WTC11 (cell line): Measurements from ENCODE around the gene HHAT. TPM values are rescaled to one million over a fixed set of nuclear protein-coding genes. Genes with fewer than 3 reads are reported as not detected.

ENCODE experiments used
- ATAC-seq: fragments of 200-7000 bp; cut with Tn5 transposase; 2 replicates; pipeline ENCODE4 v1.10.0; 2021; ENCODE audit warnings: mild to moderate bottlenecking, moderate library complexity
- CTCF ChIA-PET: fragments of 300-600 bp; sonication (Branson Sonifier 250); formaldehyde crosslinking; loops from one replicate; lab custom pipeline; 2021; ENCODE audit warnings: antibody characterized with exemption; lab: Charles Lee
- POLR2A ChIA-PET: fragments of 350-600 bp; sonication (Branson Sonifier 250); formaldehyde crosslinking; loops from one replicate; lab custom pipeline; 2021; ENCODE audit warnings: antibody characterized with exemption; lab: Charles Lee
- DNase-seq: peaks from one replicate; pipeline ENCODE4 v3.0.0; 2021; ENCODE audit warnings: low spot score
- H3K27ac Mint-ChIP-seq: 2 replicates; pipeline ENCODE4 v1.8.0; 2021; ENCODE audit warnings: mixed read lengths
- H3K27me3 Mint-ChIP-seq: 2 replicates; pipeline ENCODE4 v1.8.0; 2021; ENCODE audit warnings: low read depth, mild to moderate bottlenecking, moderate library complexity, mixed read lengths
- H3K36me3 Mint-ChIP-seq: 2 replicates; pipeline ENCODE4 v1.8.0; 2021; ENCODE audit warnings: mixed read lengths
- H3K4me1 Mint-ChIP-seq: 2 replicates; pipeline ENCODE4 v1.8.0; 2022; ENCODE audit warnings: mixed read lengths
- H3K4me3 Mint-ChIP-seq: 2 replicates; pipeline ENCODE4 v1.8.0; 2021; ENCODE audit warnings: mild to moderate bottlenecking, moderate library complexity, mixed read lengths
- H3K9me3 Mint-ChIP-seq: 2 replicates; pipeline ENCODE4 v1.8.0; 2021; ENCODE audit warnings: mixed read lengths
- ESRRA ChIP-seq: sonication (generic); formaldehyde crosslinking; IDR thresholded peaks from 2 replicates; pipeline ENCODE4 v1.8.1; 2022; ENCODE audit warnings: mild to moderate bottlenecking, missing genetic modification reagents, borderline replicate concordance
- GRHL2 ChIP-seq: fragments of 250-450 bp; sonication (Bioruptor Pico); IDR thresholded peaks from 2 replicates; pipeline ENCODE4 v1.8.0; 2022; ENCODE audit warnings: mild to moderate bottlenecking, moderate library complexity; ENCODE audit not compliant: insufficient replicate concordance, severe bottlenecking
- JUN ChIP-seq: sonication (generic); formaldehyde crosslinking; IDR thresholded peaks from 2 replicates; pipeline ENCODE4 v1.8.0; 2023; ENCODE audit warnings: mild to moderate bottlenecking, missing genetic modification reagents
- OVOL2 ChIP-seq: fragments of 250-450 bp; sonication (Bioruptor Pico); IDR thresholded peaks from 2 replicates; pipeline ENCODE4 v1.9.0; 2021; ENCODE audit warnings: mild to moderate bottlenecking, borderline replicate concordance
- TP53 ChIP-seq: sonication (generic); formaldehyde crosslinking; IDR thresholded peaks from 2 replicates; pipeline ENCODE4 v1.8.1; 2023; ENCODE audit warnings: mild to moderate bottlenecking, missing genetic modification reagents
- ZNF232 ChIP-seq: sonication (generic); formaldehyde crosslinking; IDR thresholded peaks from 2 replicates; pipeline ENCODE4 v1.8.0; 2022; ENCODE audit warnings: mild to moderate bottlenecking, missing genetic modification reagents
- ZNF317 ChIP-seq: sonication (generic); formaldehyde crosslinking; IDR thresholded peaks from 2 replicates; pipeline ENCODE4 v1.8.1; 2023; ENCODE audit warnings: low read depth, mild to moderate bottlenecking, moderate library complexity, missing genetic modification reagents, borderline replicate concordance
- total RNA-seq: library from RNA; stranded (reverse); gene quantifications from 3 replicates; pipeline ENCODE4 v1.2.3, GENCODE V29; 2021
- TF ChIP-seq, protein P1 (sequence below): sonication (generic); formaldehyde crosslinking; IDR thresholded peaks from 2 replicates; pipeline ENCODE4 v1.8.0; 2022; ENCODE audit warnings: mild to moderate bottlenecking, missing genetic modification reagents
- TF ChIP-seq, protein P2 (sequence below): fragments of 250-450 bp; sonication (Bioruptor Pico); conservative IDR thresholded peaks from 2 replicates; pipeline ENCODE4 v1.9.0; 2021; ENCODE audit warnings: mild to moderate bottlenecking
- TF ChIP-seq, protein P3 (sequence below): sonication (generic); formaldehyde crosslinking; IDR thresholded peaks from 2 replicates; pipeline ENCODE4 v1.8.1; 2023; ENCODE audit warnings: mild to moderate bottlenecking, missing genetic modification reagents, borderline replicate concordance
- TF ChIP-seq, protein P4 (sequence below): sonication (generic); formaldehyde crosslinking; conservative IDR thresholded peaks from 2 replicates; pipeline ENCODE4 v1.8.1; 2023; ENCODE audit warnings: mild to moderate bottlenecking, low read depth, missing genetic modification reagents, moderate library complexity

The HHAT gene
- total RNA-seq, 1 experiment from 2014 or later = 0.39 TPM

DNA sequence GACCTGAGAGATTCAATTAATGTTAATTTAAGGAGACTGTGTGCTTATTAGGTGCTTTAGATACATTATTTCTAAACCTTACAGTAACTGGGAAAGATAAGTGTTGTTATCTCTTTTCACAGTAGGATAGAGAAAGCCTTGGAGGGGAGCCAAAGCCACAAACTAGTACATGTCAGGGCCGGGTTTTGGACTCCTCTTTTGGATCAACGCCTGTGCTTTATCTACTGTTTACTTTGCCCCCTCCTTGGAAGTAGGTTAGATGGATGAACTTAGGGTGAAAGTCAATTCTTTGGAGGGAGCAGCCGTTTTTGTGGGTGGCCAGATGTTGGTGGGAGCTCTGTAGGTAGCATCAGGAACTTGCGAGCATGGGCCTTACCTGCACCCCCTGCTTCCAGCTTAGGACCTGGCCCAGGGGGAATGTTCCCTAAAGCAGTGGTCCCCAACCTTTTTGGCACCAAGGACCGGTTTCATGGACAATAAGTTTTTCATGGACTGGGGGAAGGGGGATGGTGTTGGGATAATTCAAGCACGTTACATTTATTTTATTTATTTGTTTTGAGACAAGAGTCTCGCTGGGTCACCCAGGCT lies 1.7 kb downstream of the HHAT start (continued):
- TF ChIP-seq GRHL2 (CRISPR knock-in tag) = no peak
- TF ChIP-seq, all 79 proteins: peak for 0

DNA sequence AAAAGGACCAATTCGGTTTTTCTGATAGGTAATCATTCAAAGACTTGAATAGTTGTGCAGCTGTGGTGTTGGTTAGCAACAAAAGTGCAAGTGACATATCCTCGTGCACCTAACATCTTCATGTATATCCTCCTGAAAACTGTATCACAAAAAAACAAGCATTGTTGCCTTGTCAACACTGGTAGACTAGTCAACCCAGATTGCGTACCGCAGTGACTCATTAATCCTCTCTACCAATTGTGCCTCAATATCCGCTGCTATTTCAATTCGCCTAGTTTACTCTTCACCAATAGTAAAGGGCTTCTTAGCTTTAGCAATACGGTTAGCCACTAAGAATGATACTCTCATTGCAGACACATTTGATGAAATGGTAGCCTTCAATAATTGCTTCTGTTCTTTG lies 3.5 kb downstream of the HHAT start:
- Mint-ChIP-seq H3K27me3 (peaks cover 82% of the 10 kb centered on the region), H3K27ac (no peak overlapping the region), H3K4me1 (peaks cover 11% of the 10 kb centered on the region), H3K36me3 (no peaks in the 10 kb centered on the region), H3K4me3 (no peak overlapping the region), H3K9me3 (no peaks in the 10 kb centered on the region)
- ChIA-PET CTCF (no interaction called here), POLR2A (no interaction called here)
- DNase-seq (no peak), ATAC-seq (no peak)
- TF ChIP-seq, protein P1, sequence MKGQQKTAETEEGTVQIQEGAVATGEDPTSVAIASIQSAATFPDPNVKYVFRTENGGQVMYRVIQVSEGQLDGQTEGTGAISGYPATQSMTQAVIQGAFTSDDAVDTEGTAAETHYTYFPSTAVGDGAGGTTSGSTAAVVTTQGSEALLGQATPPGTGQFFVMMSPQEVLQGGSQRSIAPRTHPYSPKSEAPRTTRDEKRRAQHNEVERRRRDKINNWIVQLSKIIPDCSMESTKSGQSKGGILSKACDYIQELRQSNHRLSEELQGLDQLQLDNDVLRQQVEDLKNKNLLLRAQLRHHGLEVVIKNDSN = no peak
- no peak for TF ChIP-seq OVOL2

DNA sequence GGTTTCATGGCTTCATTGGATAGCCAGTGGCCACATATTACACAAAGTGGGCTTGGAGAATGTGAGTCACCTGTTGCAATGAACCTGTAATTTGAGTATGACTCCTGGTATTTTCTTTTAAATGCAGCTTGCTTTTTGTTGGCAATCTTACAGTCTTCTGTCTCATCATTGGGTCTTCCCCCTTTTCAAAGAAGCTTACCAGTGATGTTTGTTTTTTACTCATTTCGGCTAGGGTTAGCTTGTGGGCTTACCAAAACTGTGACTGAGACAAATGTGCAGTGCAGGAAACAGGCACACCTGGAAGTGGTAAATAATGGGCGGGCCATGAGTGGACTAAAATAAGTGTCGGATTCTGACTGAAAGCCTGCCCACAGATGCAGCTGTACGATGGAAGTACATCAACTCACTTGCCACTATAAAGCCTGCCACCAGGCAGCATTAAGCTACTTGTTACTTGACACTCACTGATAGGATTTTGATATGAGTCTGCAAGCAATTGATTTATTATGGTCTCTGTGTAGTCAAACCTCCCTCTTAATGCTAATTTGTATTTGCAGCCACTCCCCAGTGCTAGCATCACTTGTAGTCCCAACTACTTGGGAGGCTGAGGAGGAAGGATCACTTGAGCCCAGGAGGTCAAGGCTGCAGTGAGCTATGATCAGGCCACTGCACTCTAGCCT lies 4.2 kb downstream of the HHAT start:
- H3K36me3 Mint-ChIP-seq = no peaks in the 10 kb centered on the region
- peaks cover 10% of the 10 kb centered on the region for H3K4me1 Mint-ChIP-seq
- POLR2A ChIA-PET = no interaction called here
- H3K27ac Mint-ChIP-seq = no peak overlapping the region
- TF ChIP-seq ZNF317 (CRISPR knock-in tag) = no peak
- TF ChIP-seq, protein P2, sequence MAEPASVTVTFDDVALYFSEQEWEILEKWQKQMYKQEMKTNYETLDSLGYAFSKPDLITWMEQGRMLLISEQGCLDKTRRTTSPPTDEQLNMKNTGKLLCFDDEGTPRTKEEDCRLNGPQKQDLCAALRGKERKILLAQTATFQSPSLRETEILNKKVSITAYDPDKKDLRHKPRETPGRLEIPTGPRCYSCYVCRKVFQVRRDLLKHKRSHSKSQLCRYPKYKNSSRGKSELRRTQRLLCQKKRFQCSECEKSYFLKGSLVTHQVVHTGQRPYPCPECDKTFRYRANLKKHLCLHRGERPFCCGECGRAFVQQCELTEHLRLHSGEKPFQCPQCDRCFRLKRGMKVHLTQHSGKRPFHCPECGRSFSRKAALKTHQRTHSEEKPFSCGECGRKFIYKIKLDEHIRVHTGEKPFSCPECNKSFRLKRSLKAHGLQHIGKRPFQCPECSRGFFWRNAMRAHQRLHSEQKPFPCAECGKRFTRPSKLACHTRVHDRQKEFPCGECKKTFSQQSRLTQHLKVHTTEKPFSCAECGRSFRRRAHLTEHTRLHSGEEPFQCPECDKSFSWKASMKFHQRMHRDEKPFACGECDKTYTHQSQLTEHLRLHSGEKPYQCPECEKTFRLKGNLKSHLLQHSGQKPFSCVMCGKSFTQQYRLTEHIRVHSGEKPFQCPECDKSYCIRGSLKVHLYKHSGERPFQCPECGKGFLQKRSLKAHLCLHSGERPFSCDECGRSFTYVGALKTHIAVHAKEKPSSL (CRISPR knock-in tag) = no peak
- TF ChIP-seq, protein P3, sequence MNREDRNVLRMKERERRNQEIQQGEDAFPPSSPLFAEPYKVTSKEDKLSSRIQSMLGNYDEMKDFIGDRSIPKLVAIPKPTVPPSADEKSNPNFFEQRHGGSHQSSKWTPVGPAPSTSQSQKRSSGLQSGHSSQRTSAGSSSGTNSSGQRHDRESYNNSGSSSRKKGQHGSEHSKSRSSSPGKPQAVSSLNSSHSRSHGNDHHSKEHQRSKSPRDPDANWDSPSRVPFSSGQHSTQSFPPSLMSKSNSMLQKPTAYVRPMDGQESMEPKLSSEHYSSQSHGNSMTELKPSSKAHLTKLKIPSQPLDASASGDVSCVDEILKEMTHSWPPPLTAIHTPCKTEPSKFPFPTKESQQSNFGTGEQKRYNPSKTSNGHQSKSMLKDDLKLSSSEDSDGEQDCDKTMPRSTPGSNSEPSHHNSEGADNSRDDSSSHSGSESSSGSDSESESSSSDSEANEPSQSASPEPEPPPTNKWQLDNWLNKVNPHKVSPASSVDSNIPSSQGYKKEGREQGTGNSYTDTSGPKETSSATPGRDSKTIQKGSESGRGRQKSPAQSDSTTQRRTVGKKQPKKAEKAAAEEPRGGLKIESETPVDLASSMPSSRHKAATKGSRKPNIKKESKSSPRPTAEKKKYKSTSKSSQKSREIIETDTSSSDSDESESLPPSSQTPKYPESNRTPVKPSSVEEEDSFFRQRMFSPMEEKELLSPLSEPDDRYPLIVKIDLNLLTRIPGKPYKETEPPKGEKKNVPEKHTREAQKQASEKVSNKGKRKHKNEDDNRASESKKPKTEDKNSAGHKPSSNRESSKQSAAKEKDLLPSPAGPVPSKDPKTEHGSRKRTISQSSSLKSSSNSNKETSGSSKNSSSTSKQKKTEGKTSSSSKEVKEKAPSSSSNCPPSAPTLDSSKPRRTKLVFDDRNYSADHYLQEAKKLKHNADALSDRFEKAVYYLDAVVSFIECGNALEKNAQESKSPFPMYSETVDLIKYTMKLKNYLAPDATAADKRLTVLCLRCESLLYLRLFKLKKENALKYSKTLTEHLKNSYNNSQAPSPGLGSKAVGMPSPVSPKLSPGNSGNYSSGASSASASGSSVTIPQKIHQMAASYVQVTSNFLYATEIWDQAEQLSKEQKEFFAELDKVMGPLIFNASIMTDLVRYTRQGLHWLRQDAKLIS (CRISPR knock-in tag) = no peak
- no peak for TF ChIP-seq TP53
- no peak for TF ChIP-seq ZNF232 (CRISPR knock-in tag)
- no peak for TF ChIP-seq ESRRA (CRISPR knock-in tag)
- TF ChIP-seq JUN = no peak
- TF ChIP-seq, protein P4, sequence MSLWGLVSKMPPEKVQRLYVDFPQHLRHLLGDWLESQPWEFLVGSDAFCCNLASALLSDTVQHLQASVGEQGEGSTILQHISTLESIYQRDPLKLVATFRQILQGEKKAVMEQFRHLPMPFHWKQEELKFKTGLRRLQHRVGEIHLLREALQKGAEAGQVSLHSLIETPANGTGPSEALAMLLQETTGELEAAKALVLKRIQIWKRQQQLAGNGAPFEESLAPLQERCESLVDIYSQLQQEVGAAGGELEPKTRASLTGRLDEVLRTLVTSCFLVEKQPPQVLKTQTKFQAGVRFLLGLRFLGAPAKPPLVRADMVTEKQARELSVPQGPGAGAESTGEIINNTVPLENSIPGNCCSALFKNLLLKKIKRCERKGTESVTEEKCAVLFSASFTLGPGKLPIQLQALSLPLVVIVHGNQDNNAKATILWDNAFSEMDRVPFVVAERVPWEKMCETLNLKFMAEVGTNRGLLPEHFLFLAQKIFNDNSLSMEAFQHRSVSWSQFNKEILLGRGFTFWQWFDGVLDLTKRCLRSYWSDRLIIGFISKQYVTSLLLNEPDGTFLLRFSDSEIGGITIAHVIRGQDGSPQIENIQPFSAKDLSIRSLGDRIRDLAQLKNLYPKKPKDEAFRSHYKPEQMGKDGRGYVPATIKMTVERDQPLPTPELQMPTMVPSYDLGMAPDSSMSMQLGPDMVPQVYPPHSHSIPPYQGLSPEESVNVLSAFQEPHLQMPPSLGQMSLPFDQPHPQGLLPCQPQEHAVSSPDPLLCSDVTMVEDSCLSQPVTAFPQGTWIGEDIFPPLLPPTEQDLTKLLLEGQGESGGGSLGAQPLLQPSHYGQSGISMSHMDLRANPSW = no peak
- no peak overlapping the region for H3K4me3 Mint-ChIP-seq
- no peaks in the 10 kb centered on the region for H3K9me3 Mint-ChIP-seq
- no peak for ATAC-seq
- H3K27me3 Mint-ChIP-seq = peaks cover 82% of the 10 kb centered on the region
- no peak for DNase-seq
- CTCF ChIA-PET = interaction anchor here (1.1 kb wide), 1 partner anchor 28 kb away, joined by 3 read pairs; no protein-coding TSS in a partner anchor
